NT2/D1 (cell line): ENCODE measurements around the gene TM9SF2.

Experiments used
- DNase-seq: peaks from one replicate; pipeline ENCODE4 v3.0.0-alpha.2; 2011; ENCODE audit warnings: low read depth, low spot score
- H3K27me3 ChIP-seq: 2 replicates; pipeline ENCODE4 v1.6.0; 2011; ENCODE audit warnings: mild to moderate bottlenecking; ENCODE audit not compliant: insufficient read length, insufficient read depth
- H3K36me3 ChIP-seq: 2 replicates; pipeline ENCODE4 v1.6.1; 2011; ENCODE audit warnings: mild to moderate bottlenecking, low read length, mixed read lengths; ENCODE audit not compliant: insufficient read depth, insufficient read length
- H3K4me1 ChIP-seq: 2 replicates; pipeline ENCODE4 v1.5.1; 2011; ENCODE audit not compliant: insufficient read depth, insufficient read length
- H3K4me3 ChIP-seq: 2 replicates; pipeline ENCODE4 v1.5.1; 2011; ENCODE audit warnings: low read depth; ENCODE audit not compliant: insufficient read length
- H3K9ac ChIP-seq: 2 replicates; pipeline ENCODE4 v1.6.0; 2011; ENCODE audit warnings: low read depth; ENCODE audit not compliant: insufficient read length
- H3K9me3 ChIP-seq: 2 replicates; pipeline ENCODE4 v1.5.1; 2011; ENCODE audit warnings: mild to moderate bottlenecking, low read length; ENCODE audit not compliant: insufficient read depth
- SUZ12 ChIP-seq: IDR thresholded peaks from 2 replicates; pipeline ENCODE4 v1.6.1; 2011; ENCODE audit not compliant: insufficient read length, insufficient read depth; ENCODE audit errors: extremely low read depth
- YY1 ChIP-seq: IDR thresholded peaks from 2 replicates; pipeline ENCODE4 v1.6.1; 2011; ENCODE audit not compliant: insufficient read length, insufficient read depth
- ZNF274 ChIP-seq: IDR thresholded peaks from 2 replicates; pipeline ENCODE4 v1.6.1; 2011; ENCODE audit warnings: mild to moderate bottlenecking, low read depth, low read length

Gene TM9SF2

GRCh38 chr13:99585609-99586008 lies 84.3 kb downstream of the TM9SF2 start:
- no peaks in the 10 kb centered on the region for H3K36me3 ChIP-seq
- no peak overlapping the region for H3K4me3 ChIP-seq
- no peak for DNase-seq
- no peaks in the 10 kb centered on the region for H3K27me3 ChIP-seq
- no peak for TF ChIP-seq SUZ12
- TF ChIP-seq ZNF274 = no peak
- TF ChIP-seq YY1 = no peak
- no peaks in the 10 kb centered on the region for H3K9me3 ChIP-seq
- H3K9ac ChIP-seq = no peak overlapping the region
- H3K4me1 ChIP-seq = no peaks in the 10 kb centered on the region

GRCh38 chr13:99587021-99587420 lies 85.7 kb downstream of the TM9SF2 start:
- no peaks in the 10 kb centered on the region for H3K9me3 ChIP-seq
- H3K9ac ChIP-seq = no peak overlapping the region
- no peaks in the 10 kb centered on the region for H3K36me3 ChIP-seq
- no peak for DNase-seq
- no peaks in the 10 kb centered on the region for H3K4me1 ChIP-seq
- TF ChIP-seq ZNF274 (no peak), YY1 (no peak), SUZ12 (no peak)
- H3K27me3 ChIP-seq = no peaks in the 10 kb centered on the region
- no peak overlapping the region for H3K4me3 ChIP-seq

- H3K9me3 ChIP-seq = no peaks in the 10 kb centered on the region
- no peak for DNase-seq
- H3K36me3 ChIP-seq = no peaks in the 10 kb centered on the region
- TF ChIP-seq SUZ12 (no peak), ZNF274 (no peak), YY1 (no peak)
- no peak overlapping the region for H3K9ac ChIP-seq
- H3K27me3 ChIP-seq = no peaks in the 10 kb centered on the region
- H3K4me3 ChIP-seq = no peak overlapping the region
- no peaks in the 10 kb centered on the region for H3K4me1 ChIP-seq
These were observed 86.8 kb downstream of the TM9SF2 start for GRCh38 chr13:99587893-99588606.

GRCh38 chr13:99589575-99589974 lies 88.3 kb downstream of the TM9SF2 start:
- no peaks in the 10 kb centered on the region for H3K4me1 ChIP-seq
- H3K4me3 ChIP-seq = no peak overlapping the region
- H3K9ac ChIP-seq = no peak overlapping the region
- H3K27me3 ChIP-seq = no peaks in the 10 kb centered on the region
- TF ChIP-seq SUZ12 = no peak
- TF ChIP-seq ZNF274 = no peak
- TF ChIP-seq YY1 = no peak
- DNase-seq = no peak
- no peaks in the 10 kb centered on the region for H3K9me3 ChIP-seq
- H3K36me3 ChIP-seq = no peaks in the 10 kb centered on the region

- Histone ChIP-seq H3K4me1 (no peaks in the 10 kb centered on the region), H3K27me3 (no peaks in the 10 kb centered on the region), H3K4me3 (no peak overlapping the region), H3K36me3 (no peaks in the 10 kb centered on the region), H3K9me3 (no peaks in the 10 kb centered on the region), H3K9ac (no peak overlapping the region)
- DNase-seq = no peak
- TF ChIP-seq YY1 (no peak), ZNF274 (no peak), SUZ12 (no peak)
These were observed 89.3 kb downstream of the TM9SF2 start for GRCh38 chr13:99590519-99591011.

GRCh38 chr13:99596180-99596579 lies 94.9 kb downstream of the TM9SF2 start:
- Histone ChIP-seq H3K4me3 (no peak overlapping the region), H3K4me1 (no peaks in the 10 kb centered on the region), H3K9me3 (no peaks in the 10 kb centered on the region), H3K9ac (no peak overlapping the region), H3K27me3 (no peaks in the 10 kb centered on the region), H3K36me3 (no peaks in the 10 kb centered on the region)
- no peak for DNase-seq
- TF ChIP-seq SUZ12 = no peak
- no peak for TF ChIP-seq YY1
- no peak for TF ChIP-seq ZNF274

GRCh38 chr13:99600318-99600717 lies 99.0 kb downstream of the TM9SF2 start:
- TF ChIP-seq ZNF274 (no peak), YY1 (no peak), SUZ12 (no peak)
- Histone ChIP-seq H3K27me3 (no peaks in the 10 kb centered on the region), H3K9ac (no peak overlapping the region), H3K9me3 (no peaks in the 10 kb centered on the region), H3K4me1 (no peaks in the 10 kb centered on the region), H3K36me3 (no peaks in the 10 kb centered on the region), H3K4me3 (no peak overlapping the region)
- DNase-seq = no peak
